Gastrocnemius medialis (tissue), 4 donors: Measurements from ENCODE around the gene SGO2. TPM values are rescaled to one million over a fixed set of nuclear protein-coding genes. Genes with fewer than 3 reads are reported as not detected.

Source experiments
- ATAC-seq, 2 donors: fragments of 150-250 bp; one replicate each; pipeline ENCODE4 v1.9.1; 2016
- DNase-seq, 2 donors: peaks; one replicate each; pipeline ENCODE4 v3.0.0-alpha.2; 2019
- H3K27ac ChIP-seq, 4 donors: fragments of 200-600 bp; sonication (generic); 1 replicate in 1 of 4; 2 replicates in 3 of 4; pipeline ENCODE4 v1.5.1; 2016 to 2018; ENCODE audit warnings: mild to moderate bottlenecking in 2 of 4, moderate library complexity in 1 of 4
- H3K27me3 ChIP-seq, 3 donors: fragments of 200-600 bp; sonication (generic) in 2 of 3; 1 replicate in 1 of 3; 2 replicates in 2 of 3; pipeline versions ENCODE4 v1.5.1 to v1.6.0; 2016 to 2019; ENCODE audit warnings: mild to moderate bottlenecking in 1 of 3, moderate library complexity in 1 of 3
- H3K36me3 ChIP-seq, 2 donors: fragments of 200-600 bp; sonication (generic) in 1 of 2; one replicate each; pipeline ENCODE4 v1.5.1; 2017 to 2018
- H3K4me1 ChIP-seq, 2 donors: fragments of 200-600 bp; sonication (generic) in 1 of 2; one replicate each; pipeline ENCODE4 v1.5.1; 2016 to 2017; ENCODE audit warnings: mild to moderate bottlenecking in 2 of 2
- H3K4me3 ChIP-seq, 4 donors: fragments of 200-600 bp; sonication (generic) in 3 of 4; 1 replicate in 1 of 4; 2 replicates in 3 of 4; pipeline ENCODE4 v1.5.1; 2016 to 2019; ENCODE audit warnings: mild to moderate bottlenecking in 2 of 4
- H3K9me3 ChIP-seq, 3 donors: fragments of 200-600 bp; sonication (generic) in 2 of 3; 1 replicate in 1 of 3; 2 replicates in 2 of 3; pipeline ENCODE4 v1.5.1; 2016 to 2019
- POLR2A ChIP-seq, 2 donors: fragments of 450-650 bp; IDR thresholded peaks; one replicate each; pipeline ENCODE4 v1.6.1; 2017; ENCODE audit warnings: antibody characterized with exemption in 2 of 2, mild to moderate bottlenecking in 2 of 2, moderate library complexity in 2 of 2
- in situ Hi-C, 4 donors: fragments of 200-750 bp; cut with MboI; loops; one replicate each; pipeline versions ENCODE4 v1.15.0 to v1.8.0; 2017; ENCODE audit warnings: low sequenced_read_pairs in 4 of 4
- intact Hi-C: fragments of 100-400 bp; cut with DNase I; formaldehyde crosslinking; loops from one replicate; pipeline ENCODE4 v1.15.1; 2023; ENCODE audit warnings: low total_unique reads
- total RNA-seq, 4 donors: library from RNA; depleted of rRNA; stranded (reverse); fragments of >200 nt; gene quantifications; one replicate each; pipeline versions ENCODE4 v1.1.0 to v1.2.3, GENCODE V29; 2016
- TF ChIP-seq, protein P1 (sequence below), 5 experiments: fragments of 450-650 bp in 3 of 5; fragments of 200-600 bp in 2 of 5; sonication (generic) in 2 of 5; IDR thresholded peaks in 4 of 5; conservative IDR thresholded peaks in 1 of 5; 1 replicate in 4 of 5; 2 replicates in 1 of 5; pipeline ENCODE4 v1.5.1; 2016 to 2019; ENCODE audit warnings: antibody characterized with exemption in 5 of 5, mild to moderate bottlenecking in 3 of 5, moderate library complexity in 3 of 5

SGO2 gene
- total RNA-seq, 4 donors from 2014 or later: 0.61 to 2.6 (median 0.70) TPM

- Histone ChIP-seq H3K27ac (no peak overlapping the region), H3K9me3 (no peaks in the 10 kb centered on the region), H3K36me3 (no peaks in the 10 kb centered on the region), H3K4me3 (no peak overlapping the region), H3K27me3 (no peaks in the 10 kb centered on the region), H3K4me1 (no peaks in the 10 kb centered on the region)
- ATAC-seq (no peak), DNase-seq (no peak)
- TF ChIP-seq, protein P1, sequence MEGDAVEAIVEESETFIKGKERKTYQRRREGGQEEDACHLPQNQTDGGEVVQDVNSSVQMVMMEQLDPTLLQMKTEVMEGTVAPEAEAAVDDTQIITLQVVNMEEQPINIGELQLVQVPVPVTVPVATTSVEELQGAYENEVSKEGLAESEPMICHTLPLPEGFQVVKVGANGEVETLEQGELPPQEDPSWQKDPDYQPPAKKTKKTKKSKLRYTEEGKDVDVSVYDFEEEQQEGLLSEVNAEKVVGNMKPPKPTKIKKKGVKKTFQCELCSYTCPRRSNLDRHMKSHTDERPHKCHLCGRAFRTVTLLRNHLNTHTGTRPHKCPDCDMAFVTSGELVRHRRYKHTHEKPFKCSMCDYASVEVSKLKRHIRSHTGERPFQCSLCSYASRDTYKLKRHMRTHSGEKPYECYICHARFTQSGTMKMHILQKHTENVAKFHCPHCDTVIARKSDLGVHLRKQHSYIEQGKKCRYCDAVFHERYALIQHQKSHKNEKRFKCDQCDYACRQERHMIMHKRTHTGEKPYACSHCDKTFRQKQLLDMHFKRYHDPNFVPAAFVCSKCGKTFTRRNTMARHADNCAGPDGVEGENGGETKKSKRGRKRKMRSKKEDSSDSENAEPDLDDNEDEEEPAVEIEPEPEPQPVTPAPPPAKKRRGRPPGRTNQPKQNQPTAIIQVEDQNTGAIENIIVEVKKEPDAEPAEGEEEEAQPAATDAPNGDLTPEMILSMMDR (IDR thresholded peaks at IDR 0.05 in 4 of 5, conservative IDR thresholded peaks at IDR 0.05 in 1 of 5): no peak
- TF ChIP-seq POLR2A (IDR thresholded peaks at IDR 0.05): no peak
- intact Hi-C loops: no loop called here
- in situ Hi-C loops: no loop called here
Observed at GRCh38 chr2:200617156-200618053, 91.4 kb downstream of the SGO2 start.

GRCh38 chr2:200618054-200618419 lies 92.0 kb downstream of the SGO2 start:
- Histone ChIP-seq H3K36me3 (no peaks in the 10 kb centered on the region), H3K27ac (no peak overlapping the region), H3K27me3 (no peaks in the 10 kb centered on the region), H3K4me3 (no peak overlapping the region), H3K9me3 (no peaks in the 10 kb centered on the region), H3K4me1 (no peaks in the 10 kb centered on the region)
- TF ChIP-seq, protein P1 (IDR thresholded peaks at IDR 0.05 in 4 of 5, conservative IDR thresholded peaks at IDR 0.05 in 1 of 5): no peak
- no peak for TF ChIP-seq POLR2A (IDR thresholded peaks at IDR 0.05)
- no peak for ATAC-seq
- intact Hi-C loops: no loop called here
- in situ Hi-C loops: no loop called here
- no peak for DNase-seq

GRCh38 chr2:200618590-200619021 lies 92.6 kb downstream of the SGO2 start:
- H3K36me3 ChIP-seq: no peaks in the 10 kb centered on the region
- TF ChIP-seq, protein P1 (IDR thresholded peaks at IDR 0.05 in 4 of 5, conservative IDR thresholded peaks at IDR 0.05 in 1 of 5): no peak
- TF ChIP-seq POLR2A (IDR thresholded peaks at IDR 0.05): no peak
- no peaks in the 10 kb centered on the region for H3K27me3 ChIP-seq
- ATAC-seq (no peak), DNase-seq (no peak)
- no peaks in the 10 kb centered on the region for H3K9me3 ChIP-seq
- H3K4me1 ChIP-seq: no peaks in the 10 kb centered on the region
- intact Hi-C loops: no loop called here
- no peak overlapping the region for H3K27ac ChIP-seq
- no peak overlapping the region for H3K4me3 ChIP-seq
- in situ Hi-C loops: no loop called here

GRCh38 chr2:200619279-200619678 lies 93.3 kb downstream of the SGO2 start:
- no peak for ATAC-seq
- Histone ChIP-seq H3K27me3 (no peaks in the 10 kb centered on the region), H3K4me3 (no peak overlapping the region), H3K9me3 (no peaks in the 10 kb centered on the region), H3K27ac (no peak overlapping the region), H3K4me1 (no peaks in the 10 kb centered on the region), H3K36me3 (no peaks in the 10 kb centered on the region)
- in situ Hi-C loops (no loop called here), intact Hi-C loops (no loop called here)
- no peak for DNase-seq
- no peak for TF ChIP-seq POLR2A (IDR thresholded peaks at IDR 0.05)
- TF ChIP-seq, protein P1 (IDR thresholded peaks at IDR 0.05 in 4 of 5, conservative IDR thresholded peaks at IDR 0.05 in 1 of 5): no peak
